HG02870 (cell line): Measurements from ENCODE around the gene FAM210A.
"Not testable (repeated sequence)": the region's sequence is repeated elsewhere in the genome, so short reads cannot be mapped to it uniquely, and the experiment has no call there.

Experiments used
- ATAC-seq: cut with Tn5 transposase; IDR thresholded peaks from one replicate; pipeline ENCODE4 v1.9.1; 2021; ENCODE audit warnings: mild to moderate bottlenecking, moderate library complexity; ENCODE audit not compliant: unreplicated experiment

The FAM210A gene

DNA sequence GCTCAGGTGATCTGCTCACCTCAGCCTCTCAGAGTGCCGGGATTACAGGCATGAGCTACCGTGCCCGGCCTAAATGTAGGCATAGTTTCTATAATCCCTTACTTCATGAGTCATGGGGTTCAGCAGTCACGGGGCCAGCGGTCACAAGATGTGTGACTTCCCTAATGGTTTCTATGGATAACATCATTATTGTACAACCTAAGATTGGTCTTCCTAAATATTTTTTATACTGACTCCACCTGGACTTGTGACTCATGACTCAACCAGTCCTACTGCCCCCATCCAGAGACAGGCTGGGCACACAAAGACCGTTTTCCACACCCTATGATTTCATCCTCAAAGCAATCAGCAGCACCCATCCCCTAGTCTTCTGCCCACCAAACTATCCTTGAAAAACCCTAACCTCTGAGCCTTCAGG, 15.9 kb downstream of the FAM210A start:
- no peak for ATAC-seq

GRCh38 chr18:13703899-13704298, 22.5 kb downstream of the FAM210A start:
- no peak for ATAC-seq

DNA sequence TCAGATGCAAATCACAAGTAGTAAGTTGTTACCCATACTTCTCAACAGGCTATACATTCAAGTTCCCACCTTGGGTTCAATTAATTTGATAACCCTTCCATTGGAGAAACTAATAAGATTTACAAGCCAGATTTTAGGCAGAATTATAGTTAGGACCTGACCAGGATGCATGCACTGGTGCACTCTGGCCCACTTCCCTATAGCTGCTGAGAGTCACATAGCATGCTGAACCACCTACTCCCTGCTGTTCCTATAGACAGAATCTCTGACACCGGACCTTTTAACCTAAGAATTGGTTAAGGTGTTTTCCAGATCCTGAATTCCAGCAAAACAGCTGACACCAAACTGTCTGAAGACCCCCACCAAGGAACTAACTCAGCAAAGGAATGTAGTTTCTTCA, 26.2 kb downstream of the FAM210A start:
- ATAC-seq: no peak

DNA sequence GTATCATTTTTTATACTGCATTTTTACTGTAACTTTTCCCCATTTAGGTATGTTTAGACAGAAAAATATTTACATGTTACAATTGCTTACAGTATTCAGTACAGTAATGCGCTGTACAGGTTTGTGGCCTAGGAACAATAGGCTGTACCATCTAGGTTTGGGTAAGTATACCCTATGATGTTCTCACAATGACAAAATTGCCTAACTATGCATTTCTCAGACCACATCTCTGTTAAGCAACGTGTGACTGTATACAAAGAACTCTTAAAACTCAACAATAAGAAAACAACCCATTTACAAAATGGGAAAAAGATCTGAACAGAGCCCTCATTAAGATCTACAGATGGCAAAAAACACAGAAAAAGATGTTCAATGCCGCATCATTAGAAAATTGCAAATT, 29.4 kb downstream of the FAM210A start:
- no peak for ATAC-seq

- not testable (repeated sequence) for ATAC-seq
Observed at GRCh38 chr18:13695337-13695736, 31.0 kb downstream of the FAM210A start.

DNA sequence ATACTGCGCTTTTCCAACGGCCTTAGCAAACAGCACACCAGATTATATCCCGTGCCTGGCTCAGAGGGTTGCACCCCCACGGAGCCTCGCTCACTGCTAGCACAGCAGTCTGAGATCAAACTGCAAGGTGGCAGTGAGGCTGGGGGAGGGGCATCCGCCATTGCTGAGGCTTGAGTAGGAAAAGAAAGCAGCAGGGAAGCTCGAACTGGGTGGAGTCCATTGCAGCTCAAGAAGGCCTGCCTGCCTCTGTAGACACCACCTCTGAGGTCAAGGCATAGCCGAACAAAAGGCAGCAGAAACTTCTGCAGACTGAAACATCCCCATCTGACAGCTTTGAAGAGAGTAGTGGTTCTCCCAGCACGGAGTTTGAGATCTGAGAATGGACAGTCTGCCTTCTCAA, 36.3 kb downstream of the FAM210A start:
- ATAC-seq: not testable (repeated sequence)

DNA sequence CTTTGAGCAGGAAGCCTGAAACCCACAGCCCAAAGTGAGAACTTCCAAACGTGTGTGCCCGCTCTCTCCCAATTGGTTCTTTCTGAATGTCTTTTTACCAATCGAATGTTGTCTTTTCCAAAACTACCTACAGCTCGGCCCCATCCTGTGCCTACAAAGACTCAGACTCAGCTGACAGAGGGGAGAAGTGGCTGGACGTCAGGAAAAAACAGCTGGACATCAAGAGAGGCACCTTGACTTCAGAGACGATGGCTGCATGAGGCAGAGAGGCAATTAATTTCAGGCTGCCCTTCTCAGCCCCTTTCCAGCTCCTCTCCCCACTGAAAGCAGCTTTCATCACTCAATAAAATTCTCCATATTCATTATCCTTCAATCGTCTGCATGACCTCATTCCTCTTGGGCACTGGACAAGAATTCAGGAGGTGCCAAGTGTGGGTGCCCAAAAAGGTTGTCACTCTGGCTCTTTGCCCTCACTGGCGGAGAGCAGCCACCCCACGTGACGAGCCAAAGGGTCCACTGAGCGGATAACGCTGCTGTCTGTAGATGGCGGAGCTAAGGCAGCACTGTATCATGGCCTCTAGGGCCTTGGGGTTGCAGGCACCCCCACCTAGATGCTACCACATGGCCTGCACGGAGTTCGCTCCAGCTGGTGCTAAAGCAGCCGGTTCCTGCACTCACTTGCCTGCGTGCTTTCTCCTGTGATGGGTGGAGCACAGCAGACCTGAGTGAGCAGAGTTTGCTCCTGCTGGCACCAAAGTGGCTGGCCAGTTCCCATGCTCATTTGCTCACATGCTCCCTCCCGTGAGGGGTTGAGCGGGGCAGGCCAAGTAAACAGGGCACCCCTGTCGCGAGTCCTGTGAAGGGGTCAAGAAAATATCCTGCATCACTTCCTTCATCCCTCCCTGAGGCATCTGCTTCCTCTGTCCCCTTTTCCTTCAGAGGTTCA, 37.9 kb downstream of the FAM210A start:
- no peak for ATAC-seq

DNA sequence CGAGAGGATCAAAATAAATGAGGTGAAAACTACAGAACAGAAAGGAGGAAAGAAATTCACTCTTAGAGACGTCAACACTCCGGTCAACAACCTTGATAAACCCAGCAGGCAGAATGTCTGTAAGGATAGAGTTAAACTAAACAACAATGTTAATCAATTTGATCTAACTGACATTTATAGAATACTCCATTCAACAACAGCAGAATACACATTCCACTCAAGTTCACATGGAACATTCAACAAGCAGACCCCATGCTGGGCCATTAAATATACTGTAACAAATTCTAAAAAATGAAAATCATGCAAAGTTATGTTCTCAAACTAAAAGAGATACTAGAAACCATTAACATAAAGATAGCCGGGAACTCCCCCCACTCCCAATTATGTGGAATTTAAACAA, 41.8 kb downstream of the FAM210A start:
- ATAC-seq: no peak

- ATAC-seq: no peak
Observed at GRCh38 chr18:13681701-13682100, 44.7 kb downstream of the FAM210A start.

DNA sequence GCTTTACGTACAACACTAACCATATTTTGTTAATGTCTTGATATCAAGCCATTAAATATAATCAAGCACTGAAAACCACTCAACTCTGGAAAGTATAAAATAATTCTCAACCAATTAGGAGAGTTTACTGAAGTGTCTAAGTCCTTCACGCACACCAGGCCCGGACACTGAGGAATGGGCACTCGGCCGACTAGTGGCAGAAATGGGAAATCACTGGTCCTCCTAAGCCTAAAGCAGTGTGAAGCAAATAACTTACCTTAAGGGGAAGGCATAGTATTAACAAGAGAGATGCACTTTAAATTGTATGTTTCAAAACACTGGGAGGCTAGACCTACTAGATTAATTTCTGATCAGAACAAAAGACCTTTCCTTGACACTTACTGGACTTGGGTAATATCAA, 45.7 kb downstream of the FAM210A start:
- ATAC-seq: peak; percentile 57

GRCh38 chr18:13677350-13677749, 49.0 kb downstream of the FAM210A start:
- ATAC-seq: not testable (repeated sequence)

DNA sequence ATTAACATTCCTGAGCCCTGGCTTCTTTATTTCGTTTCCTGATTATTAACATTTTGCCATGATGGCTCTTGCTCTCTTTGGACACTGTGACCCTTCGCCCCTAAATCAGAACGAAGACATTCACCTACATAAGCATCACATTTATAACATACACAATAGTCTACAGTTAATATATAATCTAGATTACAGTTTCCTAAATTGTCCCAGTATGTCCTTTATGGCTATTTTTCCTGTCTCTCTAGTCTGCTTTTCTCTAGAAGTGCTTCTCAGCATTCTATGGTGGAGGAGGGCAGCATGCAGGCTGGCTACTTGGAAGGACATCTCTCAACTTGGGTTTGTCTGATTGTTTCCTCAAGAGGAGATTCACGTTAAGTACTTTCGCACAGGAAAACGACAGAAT, 49.9 kb downstream of the FAM210A start:
- ATAC-seq: no peak

DNA sequence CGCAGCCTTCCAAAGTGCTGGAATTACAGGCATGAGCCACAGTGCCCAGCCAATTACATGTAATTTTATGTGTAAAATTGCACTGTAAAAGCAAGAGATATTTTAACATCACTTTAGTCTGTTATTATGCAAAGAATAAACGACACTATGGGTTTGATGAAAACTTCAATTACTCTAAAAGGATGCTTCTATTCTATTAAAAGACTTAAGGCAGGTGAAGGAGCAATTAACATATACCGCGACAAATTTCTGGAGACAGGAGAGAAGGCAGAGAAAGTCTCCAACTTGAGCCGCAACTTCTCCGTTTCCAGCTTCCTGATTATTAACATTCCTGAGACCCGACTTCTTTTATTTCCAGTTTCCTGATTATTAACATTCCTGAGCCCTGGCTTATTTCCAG, 53.7 kb downstream of the FAM210A start:
- ATAC-seq: no peak

DNA sequence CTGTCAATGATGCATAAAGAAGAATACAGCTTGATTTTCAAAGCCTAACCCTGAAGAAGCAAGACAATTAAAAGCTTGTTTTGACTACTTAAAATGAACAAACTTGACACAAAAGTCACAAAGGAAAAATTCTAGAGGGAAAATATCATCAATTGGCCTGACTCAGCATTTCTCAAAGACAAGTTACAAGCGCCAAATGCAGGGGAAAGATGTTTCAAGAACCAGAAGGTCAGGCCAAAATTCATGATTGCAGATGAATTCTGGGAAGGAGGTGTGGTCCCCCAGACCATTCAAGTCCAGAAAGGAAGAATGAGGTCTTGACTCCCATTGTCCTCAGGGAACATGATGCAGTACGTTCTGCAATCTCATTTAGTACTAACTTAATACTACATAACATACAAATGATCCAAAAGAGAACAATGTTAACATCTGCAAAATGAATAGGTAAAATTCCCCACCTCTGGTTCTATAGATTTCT, 64.5 kb downstream of the FAM210A start:
- ATAC-seq: no peak

DNA sequence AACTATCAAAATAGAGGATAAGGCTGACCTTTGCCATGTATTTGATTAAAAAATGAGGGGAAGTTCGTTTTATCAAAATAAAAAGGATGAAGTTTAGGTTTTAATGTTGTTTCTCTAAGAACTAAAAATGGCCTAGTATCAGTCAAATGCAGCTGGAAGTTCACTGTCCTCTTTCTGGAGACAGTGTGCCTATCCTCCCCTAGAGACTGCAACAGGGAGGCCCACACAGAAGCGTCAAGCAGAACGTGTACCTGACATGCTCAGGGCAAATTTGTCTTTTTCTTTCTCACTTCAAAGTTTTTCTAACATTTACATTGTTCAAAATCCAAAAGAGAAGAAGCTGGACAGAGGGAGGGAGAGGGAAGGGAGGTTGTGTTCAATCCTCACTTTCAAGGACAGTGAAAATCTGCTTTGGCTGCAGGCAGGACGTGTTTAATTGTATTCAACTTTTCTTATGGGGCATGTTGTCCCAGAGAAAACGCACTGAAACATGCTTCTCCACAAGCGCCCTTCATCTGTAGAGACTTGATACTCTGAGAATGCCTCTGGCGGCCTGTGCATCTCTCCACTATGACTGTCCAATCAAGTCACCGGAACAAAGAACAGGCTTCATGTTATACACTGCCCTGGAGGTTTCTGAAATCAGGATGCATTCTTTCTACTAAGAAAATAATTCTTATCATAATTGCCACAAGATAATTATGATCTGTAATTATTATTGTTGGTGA, 65.1 kb downstream of the FAM210A start:
- ATAC-seq: no peak

DNA sequence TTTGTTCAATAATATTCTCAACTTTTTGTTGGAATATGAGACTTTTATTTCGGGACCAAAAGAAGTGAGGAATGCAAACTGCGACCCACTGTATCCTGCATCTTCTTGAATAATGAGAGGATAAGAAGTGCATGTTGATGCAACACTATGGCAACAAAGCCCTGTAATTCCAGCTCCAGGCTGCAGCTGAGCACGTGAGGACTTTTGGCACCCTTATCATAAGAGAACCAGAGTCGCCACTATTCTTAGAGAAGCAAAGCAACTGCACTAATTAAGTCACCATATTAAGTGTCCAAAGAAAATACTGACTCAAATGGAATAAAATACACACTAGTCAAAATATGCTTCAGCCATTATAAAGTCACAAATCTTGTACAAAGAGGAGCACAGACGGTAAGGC, 65.8 kb downstream of the FAM210A start:
- no peak for ATAC-seq

DNA sequence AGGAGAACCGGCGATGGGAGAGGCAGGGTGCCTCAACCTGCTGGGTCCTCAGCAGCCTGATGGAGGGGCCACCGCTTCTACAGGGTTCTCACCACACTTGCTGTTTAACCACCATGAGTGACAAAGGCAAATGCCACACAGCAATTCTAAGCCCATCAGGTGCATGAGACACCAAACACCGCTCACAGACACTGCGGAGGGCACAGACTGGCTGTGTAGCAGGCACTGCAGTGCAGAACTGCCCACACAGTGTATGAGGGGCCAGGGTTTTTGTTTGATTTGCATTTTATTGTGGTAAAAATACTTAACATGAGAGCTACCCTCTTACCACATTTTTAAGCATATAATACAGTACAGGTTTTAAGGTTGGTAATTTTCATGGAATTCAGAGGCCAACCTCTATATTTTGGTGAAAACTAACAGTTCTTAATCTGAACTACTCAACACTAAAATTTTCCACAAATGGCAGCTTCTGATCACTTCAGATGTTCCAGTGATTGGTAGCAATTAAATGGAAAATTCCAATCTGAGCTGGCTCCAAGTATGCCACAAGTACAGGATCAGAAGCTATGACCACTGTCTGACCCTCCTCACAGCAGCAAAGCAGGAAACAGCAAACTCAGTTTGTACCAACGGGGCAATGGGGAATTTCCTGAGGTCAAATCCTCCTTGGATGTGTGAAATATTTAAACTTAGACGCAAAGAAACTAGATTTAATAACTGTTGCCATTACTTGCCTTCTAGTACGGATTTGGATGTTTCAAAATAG, 67.7 kb downstream of the FAM210A start:
- no peak for ATAC-seq

GRCh38 chr18:13657974-13658373, 68.4 kb downstream of the FAM210A start:
- no peak for ATAC-seq

DNA sequence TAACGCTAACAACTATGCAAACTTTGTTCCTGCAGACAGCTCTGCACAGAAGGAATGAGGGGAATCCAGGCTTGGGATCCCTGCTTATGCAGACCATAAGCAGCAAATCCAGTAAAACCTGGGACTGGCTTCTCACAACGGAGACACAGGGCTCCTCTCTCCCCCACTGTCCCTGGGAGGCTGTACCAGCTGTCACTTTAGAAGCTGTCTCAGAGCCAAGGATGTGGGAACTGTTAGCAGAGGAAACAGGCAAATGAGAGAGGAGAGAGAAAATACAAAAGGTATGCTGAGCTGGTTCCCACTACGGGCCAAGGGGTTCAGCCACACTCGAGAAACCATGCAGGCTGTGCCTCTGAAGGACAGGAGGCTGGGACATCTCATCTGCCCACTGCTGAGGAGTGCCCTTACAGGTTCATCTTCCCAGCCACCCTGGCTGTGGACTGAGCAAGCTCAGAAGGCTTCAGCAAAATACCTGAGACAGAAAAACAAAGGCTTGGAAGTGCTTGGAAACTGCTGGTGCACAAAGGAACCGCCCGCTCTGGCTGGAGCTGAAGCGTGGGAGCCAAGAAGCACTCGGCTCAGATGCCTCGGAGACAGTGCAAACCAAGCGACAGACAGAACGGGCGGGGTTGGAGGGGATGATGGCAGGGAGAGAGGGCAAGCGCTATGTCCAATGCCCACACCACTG, 72.5 kb downstream of the FAM210A start:
- no peak for ATAC-seq
